Heart right ventricle (tissue), 16 donors: ENCODE data around the gene CCDC15. TPM values are rescaled to one million over a fixed set of nuclear protein-coding genes. Genes with fewer than 3 reads are reported as not detected.

Experiments used
- ATAC-seq, 8 donors: fragments of 200-7000 bp; cut with Tn5 transposase; one replicate each; pipeline ENCODE4 v1.9.1; 2020; ENCODE audit warnings: mild to moderate bottlenecking in 8 of 8, moderate library complexity in 8 of 8, moderate number of reproducible peaks in 1 of 8
- DNase-seq, 2 donors: peaks; one replicate each; pipeline ENCODE4 v3.0.0-alpha.2; 2020
- H3K27ac ChIP-seq, 10 donors: fragments of 200-600 bp; sonication (generic) in 2 of 10; one replicate each; pipeline versions ENCODE4 v1.5.0 to v1.8.0; 2020 to 2022; ENCODE audit warnings: mild to moderate bottlenecking in 3 of 10
- H3K27me3 ChIP-seq, 7 donors: fragments of 200-600 bp; one replicate each; pipeline ENCODE4 v1.8.0; 2021 to 2022; ENCODE audit warnings: mild to moderate bottlenecking in 2 of 7
- H3K36me3 ChIP-seq, 9 donors: fragments of 200-600 bp; sonication (generic) in 1 of 9; one replicate each; pipeline versions ENCODE4 v1.5.0 to v1.8.0; 2020 to 2022; ENCODE audit warnings: mild to moderate bottlenecking in 2 of 9
- H3K4me1 ChIP-seq, 9 donors: fragments of 200-600 bp; sonication (generic) in 1 of 9; one replicate each; pipeline versions ENCODE4 v1.5.0 to v1.8.0; 2020 to 2022; ENCODE audit warnings: mild to moderate bottlenecking in 4 of 9
- H3K4me3 ChIP-seq, 10 donors: fragments of 200-600 bp; sonication (generic) in 2 of 10; one replicate each; pipeline versions ENCODE4 v1.5.0 to v1.8.0; 2020 to 2022; ENCODE audit warnings: mild to moderate bottlenecking in 7 of 10, moderate library complexity in 2 of 10
- H3K9me3 ChIP-seq, 11 donors: fragments of 200-600 bp in 10 of 11; sonication (generic) in 2 of 11; one replicate each; pipeline versions ENCODE4 v1.5.0 to v1.8.0; 2013 to 2022; ENCODE audit warnings: mild to moderate bottlenecking in 2 of 11, control low read depth in 1 of 11, moderate library complexity in 1 of 11
- WGBS, 2 donors: extraction: QIAGEN DNeasy Blood & Tissue Kit; methylation state at CpG; one replicate each; pipeline ENCODE4 v1.1.7; 2013; ENCODE audit warnings: inconsistent platforms in 1 of 2; 5-methylcytosine and 5-hydroxymethylcytosine counted together
- intact Hi-C, 10 donors: fragments of 100-400 bp; cut with DNase I; formaldehyde crosslinking; loops; one replicate each; pipeline versions ENCODE4 v1.11.1 to v1.14.2; 2022
- polyA plus RNA-seq, 2 donors: library from polyadenylated mRNA; stranded (reverse); fragments of 200-250 nt; gene quantifications; one replicate each; pipeline ENCODE4 v1.2.3, GENCODE V29; 2013
- total RNA-seq, 10 donors: library from RNA; stranded (reverse); fragmentation: NEBNext Ultra II Directional in 3 of 10; extraction: Animal tissue kit (Norgen Biotek cat#: 25700) in 3 of 10; gene quantifications; one replicate each; pipeline versions ENCODE4 v1.2.1 to v1.2.4, GENCODE V29; 2021 to 2023
- TF ChIP-seq, protein P1 (sequence below), 9 donors: fragments of 200-600 bp; sonication (generic) in 2 of 9; IDR thresholded peaks; one replicate each; pipeline versions ENCODE4 v1.5.0 to v1.8.0; 2021 to 2022; ENCODE audit warnings: antibody characterized with exemption in 9 of 9, mild to moderate bottlenecking in 5 of 9, moderate library complexity in 1 of 9
- donor health status: Arrhythmogenic right ventricular cardiomyopathy.
- donor health status: ischemic (EF 13 %, LVEDD 7.1; RV severe dilation, severe dysfunction).
- donor health status: healthy with polysubstance abuse.
- donor health status: DM: no; HTN: yes; CAD: no.
- donor health status: DM: no; HTN: no; CAD: no.
- donor health status: ischemic (EF 25% LVEDD 6.9; RV normal size, moderate dysfunction).
- donor health status: ischemic (EF 25% LVEDD 5.7; RV mildly dilated, moderate dysfunction).
- donor health status: healthy.
- donor health status: DM: yes; HTN: yes; CAD: no.
- donor health status: Ischemic cardiomyopathy.
- donor health status: ischemic (EF 35%, LVEDD 5.7; RV mildly dilated, moderate dysfunction).
- donor health status: nonischemic (EF 11% LVEDD 7.7; RV severe dilation, severe dysfunction).
- donor health status: DM: yes; HTN: yes; CAD: no.
- donor health status: PGD.
- donor health status: ischemic (EF 29% LVEDD 5.4; RV normal size, mild dysfunction).
- donor health status: nonischemic (EF 23%, LVEDD 6.1; RV moderate dilation, normal function).

The CCDC15 gene
- total and polyA plus RNA-seq, 12 donors = 0.07 to 0.83 (median 0.20) TPM

DNA sequence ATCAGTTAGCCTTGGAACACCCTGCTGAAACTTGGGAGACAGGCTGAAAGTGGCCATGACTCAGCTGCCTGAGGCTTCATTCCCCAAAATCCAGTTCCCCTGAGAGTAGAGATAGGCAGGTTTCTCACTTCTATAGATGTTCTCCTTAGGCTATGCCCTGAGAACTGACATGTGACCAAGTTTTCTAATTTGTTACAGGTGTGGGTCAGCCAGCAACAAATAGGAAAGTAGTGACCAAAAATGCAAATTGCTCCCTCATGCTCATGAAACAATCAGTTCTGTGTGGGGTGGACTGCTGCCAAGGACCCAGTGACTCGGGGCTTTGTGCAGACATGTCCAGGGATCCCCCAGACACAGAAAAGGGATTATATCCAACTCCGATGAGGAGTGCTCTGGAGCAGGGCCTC lies 7.3 kb upstream of the CCDC15 start:
- Histone ChIP-seq H3K9me3 (peaks cover 0 to 16% (median 0%) of the 10 kb centered on the region in 11 donors), H3K36me3 (no peaks in the 10 kb centered on the region), H3K4me1 (no peaks in the 10 kb centered on the region), H3K4me3 (no peak overlapping the region), H3K27me3 (no peaks in the 10 kb centered on the region), H3K27ac (no peak overlapping the region)
- intact Hi-C loops = no loop called here
- WGBS, 2 donors = 61 to 68% methylated on average over 2 of the region's 2 CpGs
- ATAC-seq = no peak
- no peak for DNase-seq
- TF ChIP-seq, protein P1, sequence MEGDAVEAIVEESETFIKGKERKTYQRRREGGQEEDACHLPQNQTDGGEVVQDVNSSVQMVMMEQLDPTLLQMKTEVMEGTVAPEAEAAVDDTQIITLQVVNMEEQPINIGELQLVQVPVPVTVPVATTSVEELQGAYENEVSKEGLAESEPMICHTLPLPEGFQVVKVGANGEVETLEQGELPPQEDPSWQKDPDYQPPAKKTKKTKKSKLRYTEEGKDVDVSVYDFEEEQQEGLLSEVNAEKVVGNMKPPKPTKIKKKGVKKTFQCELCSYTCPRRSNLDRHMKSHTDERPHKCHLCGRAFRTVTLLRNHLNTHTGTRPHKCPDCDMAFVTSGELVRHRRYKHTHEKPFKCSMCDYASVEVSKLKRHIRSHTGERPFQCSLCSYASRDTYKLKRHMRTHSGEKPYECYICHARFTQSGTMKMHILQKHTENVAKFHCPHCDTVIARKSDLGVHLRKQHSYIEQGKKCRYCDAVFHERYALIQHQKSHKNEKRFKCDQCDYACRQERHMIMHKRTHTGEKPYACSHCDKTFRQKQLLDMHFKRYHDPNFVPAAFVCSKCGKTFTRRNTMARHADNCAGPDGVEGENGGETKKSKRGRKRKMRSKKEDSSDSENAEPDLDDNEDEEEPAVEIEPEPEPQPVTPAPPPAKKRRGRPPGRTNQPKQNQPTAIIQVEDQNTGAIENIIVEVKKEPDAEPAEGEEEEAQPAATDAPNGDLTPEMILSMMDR (IDR thresholded peaks at IDR 0.05) = no peak

DNA sequence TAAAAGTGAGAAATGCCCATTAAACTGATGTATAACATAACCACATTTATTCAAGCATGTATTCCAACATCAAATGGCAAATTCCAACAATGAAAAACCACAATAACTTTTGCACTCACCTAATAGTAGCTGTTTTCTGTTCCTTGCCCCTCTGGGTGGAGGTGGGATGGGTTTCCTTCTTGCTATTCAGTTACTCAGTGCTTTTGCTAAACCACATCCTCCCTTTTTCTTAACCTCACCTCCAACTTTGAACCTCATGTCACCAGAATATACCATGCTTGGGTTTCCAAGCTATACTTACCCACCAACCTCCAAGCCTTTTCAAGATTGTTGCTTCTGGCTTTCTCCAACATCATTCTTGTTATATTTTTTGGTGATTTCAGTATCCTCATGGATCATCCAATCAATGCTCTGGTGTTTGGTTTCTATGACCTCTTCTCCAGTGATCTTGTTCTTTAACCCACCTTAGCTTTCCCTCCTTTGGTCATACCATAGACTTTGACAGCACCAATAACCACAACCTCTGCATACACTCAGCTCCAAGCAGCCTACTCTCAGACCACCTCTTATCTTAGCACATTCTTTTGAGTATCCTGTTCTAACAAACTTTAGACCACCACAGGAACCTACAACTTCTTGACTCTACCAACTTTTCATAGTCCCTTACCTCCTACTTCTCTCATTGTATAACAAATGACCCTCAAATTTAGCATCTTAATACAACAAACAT lies 3.2 kb upstream of the CCDC15 start:
- Histone ChIP-seq H3K27me3 (no peaks in the 10 kb centered on the region), H3K4me3 (no peak overlapping the region), H3K4me1 (peaks cover 2 to 16% (median 10%) of the 10 kb centered on the region in 9 donors), H3K36me3 (no peaks in the 10 kb centered on the region), H3K9me3 (peaks cover 0 to 16% (median 0%) of the 10 kb centered on the region in 11 donors), H3K27ac (no peak overlapping the region)
- no peak for DNase-seq
- ATAC-seq = no peak
- intact Hi-C loops = loop anchor here in 7 of 10 donors (5.0 to 10.0 kb wide), 9 partner anchors 73 to 934 kb away; partner anchors contain the start of genes HYLS1 (in 1 of the 7), STT3A (in 1 of the 7) and TMEM218 (in 1 of the 7)
- TF ChIP-seq, protein P1 (IDR thresholded peaks at IDR 0.05) = no peak

DNA sequence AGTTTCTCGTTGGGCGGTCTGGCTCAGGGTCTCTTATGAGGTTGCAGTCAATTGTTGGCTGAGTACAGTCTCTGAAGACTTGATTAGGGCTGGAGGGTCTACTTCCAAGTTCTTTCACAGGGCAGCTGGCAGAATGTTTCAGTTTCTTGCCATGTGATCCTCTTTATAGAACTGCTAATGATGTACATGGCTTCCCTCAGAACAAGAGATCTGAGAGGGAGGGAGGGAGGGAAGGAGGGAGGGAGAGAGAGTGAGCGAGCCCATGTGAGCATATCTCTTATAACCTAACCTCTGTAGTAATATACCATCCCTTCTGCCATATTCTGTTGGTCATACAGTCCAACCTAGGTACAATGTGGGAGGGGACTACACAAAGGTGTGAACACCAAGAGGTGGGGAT lies 2.7 kb upstream of the CCDC15 start:
- no peak for ATAC-seq
- H3K27me3 ChIP-seq = no peaks in the 10 kb centered on the region
- peaks cover 2 to 16% (median 10%) of the 10 kb centered on the region in 9 donors for H3K4me1 ChIP-seq
- intact Hi-C loops = loop anchor here in 7 of 10 donors (5.0 to 10.0 kb wide), 9 partner anchors 74 to 933 kb away; partner anchors contain the start of genes HYLS1 (in 1 of the 7), STT3A (in 1 of the 7) and TMEM218 (in 1 of the 7)
- TF ChIP-seq, protein P1 (IDR thresholded peaks at IDR 0.05) = no peak
- peaks cover 0 to 16% (median 0%) of the 10 kb centered on the region in 11 donors for H3K9me3 ChIP-seq
- H3K27ac ChIP-seq = no peak overlapping the region
- no peak for DNase-seq
- H3K4me3 ChIP-seq = no peak overlapping the region
- WGBS, 2 donors = 82 to 85% methylated on average over 3 of the region's 3 CpGs
- no peaks in the 10 kb centered on the region for H3K36me3 ChIP-seq

DNA sequence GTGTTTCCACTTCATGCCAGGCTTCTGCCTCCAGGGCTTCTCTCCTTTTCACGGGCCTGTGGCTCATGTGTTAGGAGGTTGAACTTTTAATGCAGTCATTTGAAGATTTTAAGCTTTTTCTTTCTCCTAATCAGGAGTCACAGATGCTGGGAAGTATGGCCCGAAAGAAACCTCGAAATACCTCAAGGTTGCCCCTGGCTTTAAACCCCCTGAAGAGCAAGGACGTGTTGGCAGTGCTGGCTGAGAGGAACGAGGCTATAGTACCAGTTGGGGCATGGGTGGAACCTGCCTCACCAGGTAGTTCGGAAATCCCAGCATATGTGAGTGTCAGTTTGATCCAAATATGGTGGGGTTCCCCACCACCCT lies 571 bp downstream of the CCDC15 start:
- ATAC-seq (no peak), DNase-seq (no peak)
- WGBS, 2 donors = 30 to 38% methylated on average over 6 of the region's 6 CpGs
- Histone ChIP-seq H3K4me1 (peaks cover 2 to 16% (median 10%) of the 10 kb centered on the region in 9 donors), H3K9me3 (no peaks in the 10 kb centered on the region), H3K4me3 (peak overlapping the region; percentile 61 to 87 (median 70)), H3K36me3 (peaks cover 0 to 5% (median 0%) of the 10 kb centered on the region in 9 donors), H3K27ac (peak overlapping the region in 6 of 10 donors; percentile 79 to 91 (median 88)), H3K27me3 (no peaks in the 10 kb centered on the region)
- TF ChIP-seq, protein P1 (IDR thresholded peaks at IDR 0.05) = no peak
- intact Hi-C loops = loop anchor here in 7 of 10 donors (5.0 to 10.0 kb wide), 9 partner anchors 77 to 930 kb away; partner anchors contain the start of genes HYLS1 (in 1 of the 7), STT3A (in 1 of the 7) and TMEM218 (in 1 of the 7)
